HepG2 (cell line): Measurements from ENCODE around the gene ATP11A. TPM values are rescaled to one million over a fixed set of nuclear protein-coding genes. Genes with fewer than 3 reads are reported as not detected.

Source experiments
- ARNT2 ChIP-seq: sonication (generic); formaldehyde crosslinking; IDR thresholded peaks from 2 replicates; pipeline ENCODE4 v1.8.0; 2022; ENCODE audit warnings: mild to moderate bottlenecking, low read depth, missing genetic modification reagents, moderate library complexity
- BHLHE40 ChIP-seq: IDR thresholded peaks from 2 replicates; pipeline ENCODE4 v1.6.1; 2011; ENCODE audit warnings: low read length, improper control_type of control experiment
- BRD4 ChIP-seq: sonication (generic); formaldehyde crosslinking; IDR thresholded peaks from 2 replicates; pipeline ENCODE4 v1.4.0; 2020; ENCODE audit warnings: missing genetic modification reagents
- FOXK1 ChIP-seq: sonication (generic); formaldehyde crosslinking; IDR thresholded peaks from 2 replicates; pipeline ENCODE4 v1.4.0; 2020; ENCODE audit warnings: low read depth, missing genetic modification reagents, borderline replicate concordance
- HDAC2 ChIP-seq: sonication (generic); formaldehyde crosslinking; IDR thresholded peaks from 2 replicates; pipeline ENCODE4 v1.4.0; 2020; ENCODE audit warnings: missing genetic modification reagents
- LCORL ChIP-seq, 2 experiments: fragments of 450-650 bp in 1 of 2; sonication (generic) in 1 of 2; formaldehyde crosslinking in 1 of 2; IDR thresholded peaks; 2 replicates each; pipeline versions ENCODE4 v1.5.0 to v1.6.1; 2017 to 2020; ENCODE audit warnings: antibody characterized with exemption in 1 of 2, missing genetic modification reagents in 1 of 2
- MLLT10 ChIP-seq: sonication (generic); formaldehyde crosslinking; IDR thresholded peaks from 2 replicates; pipeline ENCODE4 v1.4.0; 2020; ENCODE audit warnings: missing genetic modification reagents
- RORA ChIP-seq: sonication (generic); formaldehyde crosslinking; IDR thresholded peaks from 2 replicates; pipeline ENCODE4 v1.5.0; 2020; ENCODE audit warnings: mild to moderate bottlenecking, missing genetic modification reagents, moderate library complexity
- RXRB ChIP-seq: IDR thresholded peaks from 2 replicates; pipeline ENCODE4 v1.6.1; 2016; ENCODE audit warnings: borderline replicate concordance, missing genetic modification reagents, missing compliant biosample characterization
- TCF12 ChIP-seq, 2 experiments: fragments of 450-650 bp in 1 of 2; sonication (generic) in 1 of 2; formaldehyde crosslinking in 1 of 2; IDR thresholded peaks; 2 replicates each; pipeline versions ENCODE4 v1.6.1 to v1.8.0; 2017 to 2022; ENCODE audit warnings: antibody characterized with exemption in 1 of 2, mild to moderate bottlenecking in 1 of 2, missing genetic modification reagents in 1 of 2, moderate library complexity in 1 of 2
- TFAP4 ChIP-seq: sonication (generic); IDR thresholded peaks from 2 replicates; pipeline ENCODE4 v1.6.1; 2016; ENCODE audit warnings: low read depth, borderline replicate concordance
- UBTF ChIP-seq: sonication (generic); formaldehyde crosslinking; IDR thresholded peaks from 2 replicates; pipeline ENCODE4 v1.4.0; 2020; ENCODE audit warnings: mild to moderate bottlenecking, missing genetic modification reagents
- ZNF180 ChIP-seq: sonication (generic); formaldehyde crosslinking; IDR thresholded peaks from 2 replicates; pipeline ENCODE4 v1.4.0; 2020; ENCODE audit warnings: low read depth, missing genetic modification reagents, borderline replicate concordance
- ZNF317 ChIP-seq: sonication (generic); formaldehyde crosslinking; IDR thresholded peaks from 2 replicates; pipeline ENCODE4 v1.5.0; 2020; ENCODE audit warnings: mild to moderate bottlenecking, missing genetic modification reagents
- ZNF574 ChIP-seq: sonication (generic); formaldehyde crosslinking; IDR thresholded peaks from 2 replicates; pipeline ENCODE4 v1.4.0; 2020; ENCODE audit warnings: missing genetic modification reagents
- ZNF597 ChIP-seq: sonication (generic); formaldehyde crosslinking; IDR thresholded peaks from 2 replicates; pipeline ENCODE4 v1.5.0; 2020; ENCODE audit warnings: missing genetic modification reagents
- ZNF614 ChIP-seq: IDR thresholded peaks from 2 replicates; pipeline ENCODE4 v1.6.1; 2018; ENCODE audit warnings: missing biosample characterization, missing genetic modification reagents, inconsistent platforms, borderline replicate concordance
- ZNF639 ChIP-seq: conservative IDR thresholded peaks from 2 replicates; pipeline ENCODE4 v1.6.1; 2018; ENCODE audit warnings: missing genetic modification reagents
- ZNF670 ChIP-seq: sonication (generic); formaldehyde crosslinking; IDR thresholded peaks from 2 replicates; pipeline ENCODE4 v1.8.0; 2022; ENCODE audit warnings: mild to moderate bottlenecking, missing genetic modification reagents, borderline replicate concordance
- polyA plus RNA-seq, 8 experiments: library from polyadenylated mRNA; depleted of rRNA in 3 of 8; stranded (reverse) in 7 of 8; unstranded in 1 of 8; fragments of >200 nt; fragmentation: Illumina TruSeq in 4 of 8; extraction: Trizol in 4 of 8; gene quantifications; 2 replicates each; pipeline versions ENCODE4 v1.2.1 to v1.2.3, GENCODE V29; 2011 to 2016; ENCODE audit warnings: low read depth in 4 of 8, missing spikeins in 1 of 8, mixed read lengths in 1 of 8; ENCODE audit not compliant: insufficient read depth in 1 of 8
- total RNA-seq, 5 experiments: library from RNA; depleted of rRNA; stranded (reverse); fragments of >200 nt; fragmentation: Illumina TruSeq; extraction: Trizol; gene quantifications; 2 replicates each; pipeline ENCODE4 v1.2.3, GENCODE V29; 2016; ENCODE audit warnings: low read depth in 1 of 5

Gene ATP11A
- total and polyA plus RNA-seq, 2 of the 13 experiments (the other 11 are each of a cell fraction or from before 2014, with no cell fraction given) = 18.4 to 20.1 TPM

- TF ChIP-seq ZNF180 (CRISPR knock-in tag) = 0 out of 2 replicates have a peak, but pooled peaks have one; percentile 65
- TF ChIP-seq MLLT10 (CRISPR knock-in tag) = no peak
- no peak for TF ChIP-seq LCORL (IDR thresholded peaks at IDR 0.05)
- peak; percentile 94 for TF ChIP-seq LCORL (CRISPR knock-in tag; IDR thresholded peaks at IDR 0.05)
- peak; percentile 72; the same call in 1 of the 2 replicates for TF ChIP-seq ZNF670
- TF ChIP-seq HDAC2 (CRISPR knock-in tag) = peak; percentile 54; the same call in 1 of the 2 replicates
- TF ChIP-seq TCF12 (IDR thresholded peaks at IDR 0.05) = no peak
- TF ChIP-seq TCF12 (CRISPR knock-in tag; IDR thresholded peaks at IDR 0.05) = 0 out of 2 replicates have a peak, but pooled peaks have one; percentile 33
- TF ChIP-seq BHLHE40 = peak; percentile 55
- TF ChIP-seq TFAP4 = peak; percentile 98
- no peak for TF ChIP-seq FOXK1
- peak; percentile 53 for TF ChIP-seq UBTF
- peak; percentile 68; the same call in 1 of the 2 replicates for TF ChIP-seq BRD4 (CRISPR knock-in tag)
- peak; percentile 35; the same call in 1 of the 2 replicates for TF ChIP-seq ZNF574 (CRISPR knock-in tag)
- TF ChIP-seq ZNF317 (CRISPR knock-in tag) = 0 out of 2 replicates have a peak, but pooled peaks have one; percentile 37
- TF ChIP-seq RXRB = peak; percentile 48; the same call in 1 of the 2 replicates
- no peak for TF ChIP-seq RORA (CRISPR knock-in tag)
- no peak for TF ChIP-seq ZNF614 (CRISPR knock-in tag)
- TF ChIP-seq ARNT2 (CRISPR knock-in tag) = peak; percentile 31; the same call in 1 of the 2 replicates
- no peak for TF ChIP-seq ZNF597 (CRISPR knock-in tag)
- TF ChIP-seq ZNF639 (CRISPR knock-in tag) = no peak
Observed at GRCh38 chr13:112893570-112894422, 204.0 kb downstream of the ATP11A start (continued).
